ENCODE results near the gene ATOH8.

Gene ATOH8

DNA sequence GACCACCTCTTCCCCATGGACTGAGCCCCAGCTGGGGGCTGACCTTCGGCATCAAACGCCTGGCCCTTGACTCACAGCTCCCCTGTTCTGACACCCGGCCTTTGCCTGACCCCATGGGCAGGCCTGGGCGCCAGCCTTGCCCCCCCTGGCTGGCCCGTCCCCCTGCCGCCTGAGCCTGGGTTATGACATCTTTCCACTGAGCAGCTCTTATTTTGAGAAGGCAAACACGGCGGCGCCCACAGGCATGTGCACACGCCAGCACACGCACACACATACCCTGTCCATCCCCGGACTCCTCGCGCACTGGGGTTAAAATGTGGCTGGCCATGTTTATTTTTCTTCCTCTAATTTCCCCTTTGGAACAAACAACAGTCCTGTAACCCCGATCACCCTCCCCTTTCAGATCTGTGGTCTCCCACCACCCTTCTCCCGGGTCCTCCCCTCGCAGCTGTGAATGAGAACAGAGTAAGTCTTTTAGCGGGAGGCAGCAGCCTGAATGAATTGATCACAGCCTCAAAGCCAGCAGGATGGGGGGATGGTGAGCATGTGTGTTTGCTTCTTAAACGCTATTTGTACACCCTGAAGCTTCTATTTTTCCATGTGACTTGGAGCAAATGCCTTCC lies 11.8 kb upstream of the ATOH8 start:
- no peak overlapping the region for H3K4me3 ChIP-seq (ENCODE audit: low read length)
- TF ChIP-seq, protein P1, sequence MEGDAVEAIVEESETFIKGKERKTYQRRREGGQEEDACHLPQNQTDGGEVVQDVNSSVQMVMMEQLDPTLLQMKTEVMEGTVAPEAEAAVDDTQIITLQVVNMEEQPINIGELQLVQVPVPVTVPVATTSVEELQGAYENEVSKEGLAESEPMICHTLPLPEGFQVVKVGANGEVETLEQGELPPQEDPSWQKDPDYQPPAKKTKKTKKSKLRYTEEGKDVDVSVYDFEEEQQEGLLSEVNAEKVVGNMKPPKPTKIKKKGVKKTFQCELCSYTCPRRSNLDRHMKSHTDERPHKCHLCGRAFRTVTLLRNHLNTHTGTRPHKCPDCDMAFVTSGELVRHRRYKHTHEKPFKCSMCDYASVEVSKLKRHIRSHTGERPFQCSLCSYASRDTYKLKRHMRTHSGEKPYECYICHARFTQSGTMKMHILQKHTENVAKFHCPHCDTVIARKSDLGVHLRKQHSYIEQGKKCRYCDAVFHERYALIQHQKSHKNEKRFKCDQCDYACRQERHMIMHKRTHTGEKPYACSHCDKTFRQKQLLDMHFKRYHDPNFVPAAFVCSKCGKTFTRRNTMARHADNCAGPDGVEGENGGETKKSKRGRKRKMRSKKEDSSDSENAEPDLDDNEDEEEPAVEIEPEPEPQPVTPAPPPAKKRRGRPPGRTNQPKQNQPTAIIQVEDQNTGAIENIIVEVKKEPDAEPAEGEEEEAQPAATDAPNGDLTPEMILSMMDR (conservative IDR thresholded peaks at IDR 0.05; ENCODE audit: low read depth, low read length) = no peak
- DNase-seq (ENCODE audit: low read depth) = peak; percentile 61

DNA sequence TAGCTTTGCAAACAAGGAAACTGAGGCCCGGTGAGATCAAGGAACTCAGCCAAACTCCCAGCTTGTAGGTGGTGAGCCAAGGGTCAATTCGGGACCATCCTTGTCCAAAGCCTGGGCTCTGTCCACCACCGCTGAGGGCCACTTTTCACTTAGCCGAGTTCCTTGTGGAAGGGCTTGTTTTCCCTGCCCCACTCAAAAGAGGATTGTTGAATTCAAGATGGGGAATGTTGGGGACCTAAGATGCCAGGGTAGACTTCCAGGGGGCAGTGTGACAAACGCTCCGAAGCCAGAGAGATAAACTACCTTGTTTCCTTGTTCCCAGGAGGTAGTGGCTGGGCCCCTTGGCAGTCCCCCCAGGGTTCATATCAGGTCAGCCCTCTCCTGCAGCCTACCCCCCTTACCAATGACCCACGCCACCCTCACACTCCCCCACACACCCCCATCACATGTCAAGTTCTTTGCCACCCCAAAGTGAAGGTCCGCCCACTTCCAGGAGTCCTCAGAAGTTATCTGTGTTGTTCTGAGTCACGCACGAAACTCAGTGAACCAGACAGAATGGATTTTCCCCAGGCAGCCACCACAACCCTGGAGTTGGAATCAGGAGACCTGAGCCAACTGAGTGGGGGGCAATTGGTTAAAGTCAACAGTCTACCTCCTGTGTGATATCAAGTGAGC lies 10.3 kb upstream of the ATOH8 start:
- H3K4me3 ChIP-seq (ENCODE audit: low read length) = no peak overlapping the region
- DNase-seq (ENCODE audit: low read depth) = no peak
- TF ChIP-seq, protein P1 (conservative IDR thresholded peaks at IDR 0.05; ENCODE audit: low read depth, low read length) = no peak

DNA sequence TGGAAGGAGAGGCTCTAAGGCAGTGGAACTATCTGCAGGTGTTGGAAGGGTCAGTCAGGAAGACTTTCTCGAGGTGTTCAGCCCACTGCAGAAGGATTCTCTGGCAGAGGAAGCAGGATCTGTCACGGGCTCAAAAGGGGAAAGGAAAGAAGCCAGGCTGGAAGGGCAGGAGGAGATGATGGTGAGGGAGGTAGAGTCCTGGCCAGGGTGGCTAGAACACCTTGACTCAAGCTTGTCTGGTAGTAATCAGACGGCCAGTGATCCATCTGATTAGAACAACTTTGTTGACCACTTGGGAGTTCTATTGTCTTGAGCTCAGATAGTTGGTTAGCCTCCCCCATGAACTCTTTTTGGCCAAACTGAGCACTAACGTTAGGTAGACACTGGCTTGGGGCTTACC lies 9.7 kb upstream of the ATOH8 start:
- TF ChIP-seq, protein P1 (conservative IDR thresholded peaks at IDR 0.05; ENCODE audit: low read depth, low read length) = no peak
- no peak overlapping the region for H3K4me3 ChIP-seq (ENCODE audit: low read length)
- DNase-seq (ENCODE audit: low read depth) = no peak

DNA sequence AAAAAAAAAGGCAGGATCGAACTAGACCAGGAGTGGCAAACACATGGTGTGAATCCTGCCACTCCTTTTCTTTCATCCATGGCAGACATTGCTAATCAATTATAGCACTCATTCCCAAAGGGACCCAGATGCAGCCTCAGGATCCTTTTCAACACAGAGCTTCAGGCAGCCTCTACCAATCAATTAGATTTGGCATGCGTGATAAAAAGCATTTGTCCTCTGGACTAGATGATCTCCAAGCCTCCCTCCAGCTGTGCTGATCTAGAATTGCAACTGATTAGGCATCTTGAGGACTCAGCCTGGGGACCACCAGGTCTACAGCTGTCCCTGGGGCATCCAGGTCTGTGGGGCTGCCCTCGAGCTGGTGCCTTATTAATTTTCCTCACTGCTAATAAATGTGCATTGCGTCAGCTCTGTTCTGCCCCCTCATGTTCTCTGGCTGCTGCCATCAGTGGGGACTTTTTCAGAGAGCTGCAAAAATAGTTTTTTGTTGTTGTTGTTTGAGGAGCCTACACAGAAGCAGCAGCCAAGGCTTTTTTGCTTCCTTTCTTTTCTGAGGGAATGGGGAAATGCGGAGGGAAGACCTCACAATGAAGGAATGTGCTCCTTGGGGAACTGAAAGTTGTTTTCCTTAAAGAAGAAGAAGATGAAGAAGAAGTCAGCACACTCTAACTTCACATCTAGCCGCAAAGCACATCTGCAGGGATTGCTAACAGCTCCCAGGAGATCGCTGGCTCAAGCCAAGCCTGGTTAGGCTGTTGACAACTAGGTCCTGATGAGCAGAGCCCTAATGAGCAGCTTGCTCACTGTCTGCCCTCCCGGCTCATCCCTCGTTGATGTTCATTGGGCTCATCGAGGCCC lies 8.8 kb upstream of the ATOH8 start:
- no peak overlapping the region for H3K4me3 ChIP-seq (ENCODE audit: low read length)
- DNase-seq (ENCODE audit: low read depth) = no peak
- TF ChIP-seq, protein P1 (conservative IDR thresholded peaks at IDR 0.05; ENCODE audit: low read depth, low read length) = no peak

DNA sequence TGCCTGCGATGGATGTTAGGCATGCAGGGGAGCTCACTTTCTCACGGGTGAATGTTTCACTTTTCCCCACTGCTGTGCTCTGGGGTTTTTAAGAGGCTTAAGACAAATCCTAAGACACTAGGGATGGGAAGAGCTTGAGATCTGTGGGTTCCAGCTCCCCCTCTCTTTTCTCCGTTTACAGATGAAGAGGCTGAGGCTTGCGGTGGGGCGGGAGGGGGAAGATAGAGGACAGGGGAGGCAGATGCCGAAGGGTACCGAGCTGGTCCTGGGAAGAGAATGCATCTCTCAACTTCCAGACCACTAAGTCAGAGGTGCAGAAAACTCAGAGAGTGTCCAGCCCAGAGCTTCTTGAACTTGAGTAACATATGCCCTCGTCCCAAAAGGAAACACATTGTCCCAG lies 8.2 kb upstream of the ATOH8 start:
- TF ChIP-seq, protein P1 (conservative IDR thresholded peaks at IDR 0.05; ENCODE audit: low read depth, low read length) = no peak
- no peak overlapping the region for H3K4me3 ChIP-seq (ENCODE audit: low read length)
- no peak for DNase-seq (ENCODE audit: low read depth)

DNA sequence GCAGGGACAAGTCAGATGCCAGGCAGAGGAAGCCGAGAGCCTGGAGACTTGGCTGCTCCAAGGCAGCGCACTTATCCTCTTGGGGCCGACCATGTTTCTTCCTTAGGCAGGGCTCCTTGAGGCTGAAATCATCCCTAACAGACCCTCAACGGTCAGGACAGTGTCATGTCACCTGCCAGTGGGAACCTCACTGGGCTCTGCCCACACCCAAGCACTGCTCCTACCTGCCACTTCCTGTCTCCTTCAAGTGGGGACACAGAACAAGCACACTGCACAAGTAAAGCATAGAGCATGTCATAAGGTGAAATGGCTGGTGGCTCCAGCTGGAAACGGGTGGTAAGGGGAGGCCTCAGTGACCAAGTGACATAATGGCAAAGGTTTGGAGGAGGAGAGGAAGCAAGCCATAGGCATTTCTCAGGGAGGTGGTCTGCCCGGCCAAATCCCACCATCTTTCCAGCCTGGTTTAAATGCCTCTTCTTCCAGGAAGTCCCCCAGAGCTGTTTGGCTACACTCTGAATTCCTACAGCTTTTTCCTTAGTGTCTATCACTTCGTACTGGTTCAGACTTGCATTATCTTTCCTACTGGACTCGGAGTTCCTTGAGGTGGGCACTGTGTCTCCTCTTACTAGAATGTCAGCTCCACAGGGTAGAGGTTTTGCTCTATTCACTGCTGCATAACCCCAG lies 7.3 kb upstream of the ATOH8 start:
- no peak overlapping the region for H3K4me3 ChIP-seq (ENCODE audit: low read length)
- TF ChIP-seq, protein P1 (conservative IDR thresholded peaks at IDR 0.05; ENCODE audit: low read depth, low read length) = no peak
- DNase-seq (ENCODE audit: low read depth) = no peak
